H9 (cell line): ENCODE data around the gene EXOC3L4. TPM values are rescaled to one million over a fixed set of nuclear protein-coding genes. Genes with fewer than 3 reads are reported as not detected.

Experiments used
- DNase-seq: peaks from one replicate; pipeline ENCODE4 v3.0.0-alpha.2; 2017
- H2AFZ ChIP-seq: one replicate; pipeline ENCODE4 v1.6.1; 2013; ENCODE audit warnings: mild to moderate bottlenecking, low read length, control low read depth, moderate library complexity
- H2AK5ac ChIP-seq: 2 replicates; pipeline ENCODE4 v1.6.1; 2013; ENCODE audit warnings: low read length, control low read depth, mixed read lengths; ENCODE audit not compliant: insufficient read length
- H2BK120ac ChIP-seq: one replicate; pipeline ENCODE4 v1.6.1; 2013; ENCODE audit warnings: low read depth, mild to moderate bottlenecking, low read length, control low read depth, inconsistent platforms; ENCODE audit not compliant: poor library complexity, severe bottlenecking
- H2BK12ac ChIP-seq: 2 replicates; pipeline ENCODE4 v1.6.1; 2013; ENCODE audit warnings: low read length, control low read depth, mixed read lengths, low read depth; ENCODE audit not compliant: insufficient read length
- H2BK15ac ChIP-seq: 2 replicates; pipeline ENCODE4 v1.6.1; 2013; ENCODE audit warnings: low read depth, low read length, control low read depth
- H2BK20ac ChIP-seq: one replicate; pipeline ENCODE4 v1.6.1; 2013; ENCODE audit warnings: low read depth, mild to moderate bottlenecking, low read length, control low read depth, inconsistent platforms; ENCODE audit not compliant: poor library complexity, severe bottlenecking
- H2BK5ac ChIP-seq: 2 replicates; pipeline ENCODE4 v1.6.1; 2013; ENCODE audit warnings: low read length, control low read depth, mixed read lengths; ENCODE audit not compliant: insufficient read length
- H3K14ac ChIP-seq: 2 replicates; pipeline ENCODE4 v1.6.1; 2013; ENCODE audit warnings: low read length, control low read depth; ENCODE audit not compliant: insufficient read depth
- H3K18ac ChIP-seq: 2 replicates; pipeline ENCODE4 v1.6.1; 2013; ENCODE audit warnings: low read depth, mild to moderate bottlenecking, mixed read lengths, low read length, control low read depth; ENCODE audit not compliant: insufficient read length
- H3K23ac ChIP-seq: 2 replicates; pipeline ENCODE4 v1.6.1; 2013; ENCODE audit warnings: low read length, control low read depth, mixed read lengths, low read depth; ENCODE audit not compliant: insufficient read length
- H3K23me2 ChIP-seq: 2 replicates; pipeline ENCODE4 v1.6.1; 2013; ENCODE audit warnings: low read depth, mild to moderate bottlenecking, mixed read lengths, low read length, control low read depth; ENCODE audit not compliant: insufficient read length, poor library complexity, severe bottlenecking
- H3K27ac ChIP-seq: 2 replicates; pipeline ENCODE4 v1.5.1; 2013; ENCODE audit warnings: low read length, control low read depth, mixed read lengths, low read depth; ENCODE audit not compliant: insufficient read length
- H3K27me3 ChIP-seq: 2 replicates; pipeline ENCODE4 v1.6.1; 2013; ENCODE audit warnings: low read length, control low read depth, inconsistent platforms; ENCODE audit not compliant: insufficient read depth
- H3K4ac ChIP-seq: 2 replicates; pipeline ENCODE4 v1.6.1; 2013; ENCODE audit warnings: low read depth, mild to moderate bottlenecking, control low read depth, inconsistent platforms, low read length, moderate library complexity
- H3K4me1 ChIP-seq: 2 replicates; pipeline ENCODE4 v1.6.1; 2013; ENCODE audit warnings: low read length, control low read depth, inconsistent platforms; ENCODE audit not compliant: insufficient read depth
- H3K4me2 ChIP-seq: 2 replicates; pipeline ENCODE4 v1.6.1; 2013; ENCODE audit warnings: low read length, control low read depth, mixed read lengths; ENCODE audit not compliant: insufficient read length, insufficient read depth
- H3K56ac ChIP-seq: 2 replicates; pipeline ENCODE4 v1.6.1; 2013; ENCODE audit warnings: low read depth, mild to moderate bottlenecking, mixed read lengths, low read length, control low read depth; ENCODE audit not compliant: insufficient read length
- H3K79me1 ChIP-seq: 2 replicates; pipeline ENCODE4 v1.6.1; 2013; ENCODE audit warnings: low read depth, mild to moderate bottlenecking, moderate library complexity, low read length, control low read depth, inconsistent platforms; ENCODE audit not compliant: insufficient read depth, poor library complexity, severe bottlenecking
- H3K79me2 ChIP-seq: 2 replicates; pipeline ENCODE4 v1.6.1; 2013; ENCODE audit warnings: low read length, control low read depth, inconsistent platforms; ENCODE audit not compliant: insufficient read depth
- H3K9ac ChIP-seq: 2 replicates; pipeline ENCODE4 v1.6.1; 2013; ENCODE audit warnings: low read length, control low read depth, mixed read lengths; ENCODE audit not compliant: insufficient read length; ENCODE audit errors: extremely low read depth
- H3K9me3 ChIP-seq: one replicate; pipeline ENCODE4 v1.6.1; 2013; ENCODE audit warnings: low read depth, low read length, inconsistent platforms; ENCODE audit not compliant: control insufficient read depth
- H3T11ph ChIP-seq: one replicate; pipeline ENCODE4 v1.6.1; 2013; ENCODE audit warnings: mild to moderate bottlenecking, low read length, control low read depth, inconsistent platforms
- H4K20me1 ChIP-seq: one replicate; pipeline ENCODE4 v1.6.1; 2013; ENCODE audit not compliant: control insufficient read depth, insufficient read length, insufficient read depth
- H4K5ac ChIP-seq: 2 replicates; pipeline ENCODE4 v1.6.1; 2013; ENCODE audit warnings: low read depth, mild to moderate bottlenecking, mixed read lengths, low read length, control low read depth; ENCODE audit not compliant: insufficient read length
- H4K8ac ChIP-seq: replicated peaks from 2 replicates; pipeline ENCODE4 v1.6.1; 2013; ENCODE audit warnings: low read length, control low read depth, mixed read lengths, low read depth; ENCODE audit not compliant: insufficient read length
- H4K91ac ChIP-seq: 2 replicates; pipeline ENCODE4 v1.6.1; 2013; ENCODE audit warnings: low read depth, mild to moderate bottlenecking, moderate library complexity, mixed read lengths, low read length, control low read depth; ENCODE audit not compliant: insufficient read length
- H3K27ac Mint-ChIP-seq, 3 experiments: 2 replicates in 2 of 3; 3 replicates in 1 of 3; pipeline ENCODE4 v1.8.0; 2020 to 2021; ENCODE audit warnings: mixed read lengths in 3 of 3, mild to moderate bottlenecking in 1 of 3, moderate library complexity in 1 of 3
- H3K27me3 Mint-ChIP-seq: 2 replicates; pipeline ENCODE4 v1.8.0; 2021; ENCODE audit warnings: low read depth, mild to moderate bottlenecking, moderate library complexity, mixed read lengths
- H3K36me3 Mint-ChIP-seq, 3 experiments: 2 replicates in 2 of 3; 3 replicates in 1 of 3; pipeline ENCODE4 v1.8.0; 2020 to 2021; ENCODE audit warnings: low read depth in 3 of 3, mixed read lengths in 3 of 3; ENCODE audit not compliant: insufficient read depth in 1 of 3
- H3K4me1 Mint-ChIP-seq, 2 experiments: 2 replicates each; pipeline ENCODE4 v1.8.0; 2020; ENCODE audit warnings: mixed read lengths in 2 of 2
- H3K4me3 Mint-ChIP-seq, 2 experiments: 2 replicates in 1 of 2; 3 replicates in 1 of 2; pipeline ENCODE4 v1.8.0; 2020 to 2021; ENCODE audit warnings: mild to moderate bottlenecking in 2 of 2, mixed read lengths in 2 of 2, moderate library complexity in 1 of 2
- H3K9me3 Mint-ChIP-seq, 2 experiments: 2 replicates in 1 of 2; 3 replicates in 1 of 2; pipeline ENCODE4 v1.8.0; 2020; ENCODE audit warnings: mild to moderate bottlenecking in 2 of 2, mixed read lengths in 2 of 2, moderate library complexity in 1 of 2
- CTCF ChIP-seq: fragments of 200-600 bp; sonication (generic); conservative IDR thresholded peaks from 3 replicates; pipeline ENCODE4 v1.8.0; 2021; ENCODE audit warnings: antibody characterized with exemption, mild to moderate bottlenecking
- WGBS: extraction: QIAGEN DNeasy Blood & Tissue Kit; methylation state at CpG from one replicate; pipeline ENCODE4 v1.1.7; 2013; ENCODE audit warnings: missing lambda C conversion rate, low lambda C conversion rate, mixed read lengths; ENCODE audit not compliant: insufficient read length; ENCODE audit errors: extremely low coverage; 5-methylcytosine and 5-hydroxymethylcytosine counted together
- total RNA-seq: library from RNA; stranded (reverse); gene quantifications from 2 replicates; pipeline ENCODE4 v1.2.1, GENCODE V29; 2021

EXOC3L4 gene
- total RNA-seq, 1 experiment from 2014 or later, result 0.42 TPM

GRCh38 chr14:103113303-103113702, 18.8 kb downstream of the EXOC3L4 start:
- H3K56ac ChIP-seq, result no peak overlapping the region
- H3K79me1 ChIP-seq, result no peaks in the 10 kb centered on the region
- Mint-ChIP-seq H3K4me1 (peaks cover 21 to 42% of the 10 kb centered on the region in 2 experiments), H3K9me3 (no peaks in the 10 kb centered on the region), H3K27me3 (peaks cover 11% of the 10 kb centered on the region), H3K27ac (no peak overlapping the region), H3K4me3 (no peak overlapping the region), H3K36me3 (no peaks in the 10 kb centered on the region)
- H3K4me1 ChIP-seq, result peaks cover 6% of the 10 kb centered on the region
- H2BK5ac ChIP-seq, result no peak overlapping the region
- no peak overlapping the region for H2BK20ac ChIP-seq
- H3K79me2 ChIP-seq, result no peaks in the 10 kb centered on the region
- H4K5ac ChIP-seq, result no peak overlapping the region
- no peak overlapping the region for H2BK120ac ChIP-seq
- H2BK15ac ChIP-seq, result no peak overlapping the region
- H3K9me3 ChIP-seq, result no peaks in the 10 kb centered on the region
- H3K9ac ChIP-seq, result no peak overlapping the region
- no peak overlapping the region for H2AK5ac ChIP-seq
- WGBS, result no CpG with 5 or more reads among the region's 5 CpGs
- H3K4me2 ChIP-seq, result no peak overlapping the region
- H3K27ac ChIP-seq, result no peak overlapping the region
- H4K8ac ChIP-seq, result no peak overlapping the region
- TF ChIP-seq CTCF, result no peak
- no peak overlapping the region; the same call in 1 of the 2 replicates for H3K14ac ChIP-seq
- H2BK12ac ChIP-seq, result no peak overlapping the region
- H3K4ac ChIP-seq, result no peak overlapping the region
- peaks cover 4% of the 10 kb centered on the region for H3K23me2 ChIP-seq
- H3K23ac ChIP-seq, result no peak overlapping the region
- H4K20me1 ChIP-seq, result no peaks in the 10 kb centered on the region
- no peaks in the 10 kb centered on the region for H3K27me3 ChIP-seq
- H2AFZ ChIP-seq, result no peak overlapping the region
- H4K91ac ChIP-seq, result no peak overlapping the region
- H3K18ac ChIP-seq, result no peak overlapping the region
- DNase-seq, result no peak
- no peak overlapping the region for H3T11ph ChIP-seq
